ENCODE results near the gene CELF2.

CELF2 gene

GRCh38 chr10:11023009-11023953, 5.6 kb downstream of the CELF2 start:
- no peak for DNase-seq

- DNase-seq: peak; percentile 29 to 52
These were observed 6.9 kb downstream of the CELF2 start for GRCh38 chr10:11024596-11024995.

- no peak for DNase-seq
These were observed 8.3 kb downstream of the CELF2 start for GRCh38 chr10:11025978-11026377.

- no peak for DNase-seq
These were observed 9.1 kb downstream of the CELF2 start for GRCh38 chr10:11026773-11027172.

GRCh38 chr10:11034762-11035161, 17.1 kb downstream of the CELF2 start:
- DNase-seq: no peak

GRCh38 chr10:11035301-11035991, 17.8 kb downstream of the CELF2 start:
- DNase-seq: peak in 1 of 2 donors; percentile 9

- peak in 1 of 2 donors; percentile 15 for DNase-seq
These were observed 18.8 kb downstream of the CELF2 start for GRCh38 chr10:11036424-11037011.

- peak; percentile 19 to 20 for DNase-seq
These were observed 20.3 kb downstream of the CELF2 start for GRCh38 chr10:11037991-11038390.

GRCh38 chr10:11042357-11042756, 24.7 kb downstream of the CELF2 start:
- DNase-seq: no peak

GRCh38 chr10:11043039-11043438, 25.4 kb downstream of the CELF2 start:
- no peak for DNase-seq

GRCh38 chr10:11043446-11044127, 25.9 kb downstream of the CELF2 start:
- no peak for DNase-seq

GRCh38 chr10:11045487-11045886, 27.8 kb downstream of the CELF2 start:
- DNase-seq: no peak

GRCh38 chr10:11045995-11046775, 28.5 kb downstream of the CELF2 start:
- no peak for DNase-seq

- no peak for DNase-seq
These were observed 29.1 kb downstream of the CELF2 start for GRCh38 chr10:11046776-11047160.

- no peak for DNase-seq
These were observed 31.1 kb downstream of the CELF2 start for GRCh38 chr10:11048707-11049278.

- DNase-seq: no peak
These were observed 32.1 kb downstream of the CELF2 start for GRCh38 chr10:11049806-11050205.

GRCh38 chr10:11050301-11051287, 32.9 kb downstream of the CELF2 start:
- DNase-seq: no peak

GRCh38 chr10:11057018-11057417, 39.3 kb downstream of the CELF2 start:
- no peak for DNase-seq

- no peak for DNase-seq
These were observed 39.8 kb downstream of the CELF2 start for GRCh38 chr10:11057448-11057847.

- no peak for DNase-seq
These were observed 40.3 kb downstream of the CELF2 start for GRCh38 chr10:11057994-11058393.

Measured in inflammatory macrophage (primary cell).